GM21381 (cell line): ENCODE data around the gene GID8.
"Not testable (repeated sequence)": the region's sequence is repeated elsewhere in the genome, so short reads cannot be mapped to it uniquely, and the experiment has no call there.

Experiments
- ATAC-seq: cut with Tn5 transposase; IDR thresholded peaks from one replicate; pipeline ENCODE4 v1.9.1; 2021; ENCODE audit warnings: mild to moderate bottlenecking, moderate library complexity; ENCODE audit not compliant: unreplicated experiment

Gene GID8

DNA sequence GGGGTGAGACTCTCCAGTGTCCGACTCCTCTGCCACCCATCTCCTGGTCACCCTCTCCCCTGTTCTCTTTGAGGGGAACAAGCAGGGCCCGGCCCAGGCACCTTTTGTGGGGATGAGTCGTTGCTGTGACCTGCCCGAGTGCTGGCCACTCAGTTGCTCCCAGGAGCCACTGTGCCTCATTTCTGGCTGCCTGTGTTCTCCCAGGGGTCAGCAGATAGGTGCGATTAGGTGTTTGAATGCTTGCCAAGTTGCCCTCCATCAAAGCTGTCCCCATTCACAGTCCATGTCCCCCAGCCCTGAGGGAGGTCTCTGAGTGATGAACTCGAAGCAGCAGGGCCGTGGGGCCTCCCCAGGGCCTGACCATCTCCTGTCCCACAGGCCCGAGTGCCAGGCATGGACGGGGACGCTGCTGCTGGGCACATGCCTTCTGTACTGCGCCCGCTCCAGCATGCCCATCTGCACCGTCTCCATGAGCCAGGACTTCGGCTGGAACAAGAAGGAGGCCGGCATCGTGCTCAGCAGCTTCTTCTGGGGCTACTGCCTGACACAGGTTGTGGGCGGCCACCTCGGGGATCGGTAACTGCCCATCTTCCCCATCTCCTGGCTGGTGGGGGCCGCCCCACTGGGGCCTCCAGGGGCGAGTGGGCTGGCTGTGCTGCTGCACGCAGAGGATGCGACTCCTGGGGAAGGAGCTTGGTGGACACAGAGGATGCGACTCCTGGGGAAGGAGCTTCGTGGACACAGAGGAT lies 18.6 kb downstream of the GID8 start:
- ATAC-seq, result no peak

DNA sequence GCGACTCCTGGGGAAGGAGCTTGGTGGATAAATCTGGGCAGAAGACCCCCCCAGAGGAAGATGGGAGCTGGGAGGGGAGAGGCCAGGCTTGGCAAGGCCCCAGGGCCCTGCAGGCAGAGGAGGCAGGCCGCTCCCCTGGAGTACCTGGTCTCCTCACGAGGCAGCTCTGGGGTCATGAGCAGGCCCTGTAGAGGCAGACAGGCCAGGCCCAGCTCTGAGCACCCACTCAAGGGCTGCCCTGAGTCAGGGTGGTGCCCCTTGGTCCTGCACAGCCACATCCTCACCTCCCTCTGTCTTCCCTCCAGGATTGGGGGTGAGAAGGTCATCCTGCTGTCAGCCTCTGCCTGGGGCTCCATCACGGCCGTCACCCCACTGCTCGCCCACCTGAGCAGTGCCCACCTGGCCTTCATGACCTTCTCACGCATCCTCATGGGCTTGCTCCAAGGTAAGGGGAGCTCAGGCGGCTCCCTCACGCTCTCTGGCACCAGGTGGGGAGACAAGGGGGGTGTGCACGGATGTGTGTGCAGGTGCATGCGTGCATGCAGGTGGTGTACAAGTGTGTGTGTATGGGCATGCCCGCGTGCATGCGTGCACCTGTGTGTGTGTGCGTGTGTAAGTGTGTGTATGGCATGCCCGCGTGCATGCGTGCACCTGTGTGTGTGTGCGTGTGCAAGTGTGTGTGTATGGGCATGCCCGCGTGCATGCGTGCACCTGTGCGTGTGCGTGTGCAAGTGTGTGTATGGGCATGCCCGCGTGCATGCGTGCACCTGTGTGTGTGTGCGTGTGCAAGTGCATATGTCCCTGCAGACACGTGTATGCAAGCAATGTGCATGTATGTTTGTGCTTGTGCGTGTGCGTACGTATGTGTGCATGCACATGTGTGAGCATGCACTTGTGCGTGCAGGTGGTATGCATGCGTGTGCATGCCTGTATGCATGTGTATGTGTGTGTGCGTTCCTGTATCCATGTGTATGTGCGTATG lies 19.5 kb downstream of the GID8 start:
- no peak for ATAC-seq

DNA sequence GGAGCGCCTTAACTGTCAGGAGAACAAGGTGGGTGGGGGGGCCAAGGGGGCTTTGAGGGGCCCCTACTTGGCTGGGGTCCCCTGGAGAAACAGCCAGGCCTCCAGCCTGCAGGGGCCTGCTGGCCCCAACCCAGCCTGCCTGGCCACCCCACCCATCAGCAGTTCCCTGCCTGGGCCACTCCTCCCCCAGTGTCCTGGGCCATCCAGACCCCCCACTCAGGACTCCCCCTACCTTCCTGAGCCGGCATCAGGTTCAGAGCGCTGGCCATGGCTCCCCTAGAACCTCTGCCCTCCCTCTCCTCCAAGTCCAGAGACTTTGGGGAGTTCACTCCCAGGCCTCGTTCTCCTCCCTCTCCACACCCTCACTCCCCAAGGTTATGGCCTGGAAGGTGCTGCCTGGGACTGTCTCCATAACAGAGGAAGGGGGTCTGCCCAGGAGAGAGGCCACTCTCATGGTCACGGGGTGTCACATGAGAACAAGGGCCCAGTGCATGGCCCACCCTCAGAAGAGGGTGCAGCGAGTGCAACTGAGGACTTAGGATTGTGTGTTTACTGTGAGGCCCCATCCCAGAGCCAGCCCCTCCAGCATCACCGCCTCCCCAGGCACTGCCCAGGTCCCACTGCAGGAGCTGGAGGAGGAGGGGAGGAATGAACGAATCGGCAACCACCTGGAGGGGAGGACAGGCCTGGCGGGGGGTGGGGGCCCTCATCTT lies 20.6 kb downstream of the GID8 start:
- ATAC-seq, result no peak

DNA sequence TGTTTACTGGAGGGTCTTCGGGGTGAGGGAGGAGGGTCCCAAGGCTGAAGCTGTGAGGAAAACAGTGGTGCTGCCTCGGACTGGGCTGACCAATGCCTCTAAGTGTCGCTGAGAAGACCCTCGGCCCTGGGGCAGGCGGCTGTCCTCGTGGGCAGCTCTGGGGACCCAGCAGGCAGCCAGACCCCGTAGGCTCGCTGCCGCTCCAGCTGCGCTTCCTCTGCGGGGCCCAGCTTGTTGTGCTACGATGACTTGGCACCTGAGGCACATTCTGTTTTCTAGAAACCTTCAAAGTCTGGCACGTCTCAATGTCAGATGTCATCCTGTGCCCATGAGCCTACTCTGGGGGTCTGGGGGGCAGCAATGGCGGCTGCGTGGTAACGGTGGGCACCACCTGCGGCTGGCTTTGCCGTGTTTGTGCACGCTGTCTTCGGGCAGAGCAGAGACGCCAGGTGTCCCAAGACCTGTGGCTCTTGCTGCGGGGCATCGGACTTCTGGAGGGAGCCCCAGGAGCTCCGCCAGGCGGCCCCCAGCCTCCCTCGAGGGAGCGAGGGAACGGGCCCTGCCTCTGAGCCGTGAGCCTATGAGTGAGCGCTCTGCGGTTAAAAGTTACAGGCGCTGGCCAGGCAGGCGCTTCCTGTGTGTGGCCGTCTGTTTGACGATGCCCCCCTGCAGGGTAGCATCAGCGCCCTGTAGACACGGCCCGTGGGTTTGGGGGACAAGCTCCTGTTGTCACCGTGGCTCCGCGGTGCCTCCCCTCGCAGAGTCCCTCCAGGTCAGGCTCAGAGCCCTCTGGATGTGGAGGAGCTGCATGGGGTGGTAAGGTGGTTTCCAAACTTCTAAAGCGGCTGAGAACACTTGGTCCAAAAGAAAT lies 21.4 kb downstream of the GID8 start:
- no peak for ATAC-seq

DNA sequence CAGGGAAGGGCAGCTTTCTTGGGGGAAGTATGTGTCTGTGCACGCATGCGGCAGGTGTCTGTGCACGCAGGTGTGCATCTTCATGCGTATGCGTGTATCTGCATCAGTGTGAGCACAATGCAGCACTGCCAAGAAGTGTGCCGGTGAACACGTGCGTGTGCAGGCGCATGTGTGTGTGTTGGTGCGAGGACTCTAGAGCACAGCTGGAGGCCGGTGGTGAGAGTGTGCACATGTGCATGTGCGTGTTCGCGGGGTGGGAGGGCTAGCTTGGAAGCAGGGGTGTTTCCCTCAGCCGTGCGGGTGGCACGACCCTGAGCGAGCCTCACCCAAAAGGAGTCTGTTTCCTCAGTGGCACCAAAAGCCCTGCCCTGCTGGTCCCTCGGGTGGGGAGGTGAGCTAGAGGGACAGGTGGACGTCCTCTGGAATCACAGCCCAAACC lies 22.1 kb downstream of the GID8 start:
- no peak for ATAC-seq

DNA sequence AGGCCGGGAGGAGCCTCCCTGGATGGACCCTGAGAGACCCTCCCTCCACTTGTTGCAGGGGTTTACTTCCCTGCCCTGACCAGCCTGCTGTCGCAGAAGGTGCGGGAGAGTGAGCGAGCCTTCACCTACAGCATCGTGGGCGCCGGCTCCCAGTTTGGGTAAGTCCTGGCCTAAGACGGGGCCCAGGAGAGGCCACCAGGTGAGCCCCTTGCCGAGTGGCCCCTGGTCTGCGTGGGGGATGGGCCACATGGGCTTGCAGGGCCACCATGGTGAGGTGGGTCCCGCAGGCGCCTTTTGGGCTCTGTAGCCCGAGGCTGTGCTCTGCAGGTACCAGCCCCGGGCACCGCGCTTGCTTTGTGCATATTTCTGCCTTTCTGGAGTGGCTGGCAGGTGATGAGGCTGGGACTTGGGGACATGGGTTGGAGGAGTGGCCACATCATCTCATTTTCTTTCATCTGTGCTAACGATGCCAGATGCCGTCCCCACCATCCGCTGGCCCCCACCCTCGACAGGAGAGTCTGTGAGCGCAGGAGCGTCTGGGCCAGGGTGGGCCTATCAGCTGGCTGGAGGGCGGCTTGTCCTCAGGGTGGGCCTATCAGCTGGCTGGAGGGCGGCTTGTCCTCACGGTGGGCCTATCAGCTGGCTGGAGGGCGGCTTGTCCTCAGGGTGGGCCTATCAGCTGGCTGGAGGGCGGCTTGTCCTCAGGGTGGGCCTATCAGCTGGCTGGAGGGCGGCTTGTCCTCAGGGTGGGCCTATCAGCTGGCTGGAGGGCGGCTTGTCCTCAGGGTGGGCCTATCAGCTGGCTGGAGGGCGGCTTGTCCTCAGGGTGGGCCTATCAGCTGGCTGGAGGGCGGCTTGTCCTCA lies 22.7 kb downstream of the GID8 start:
- not testable (repeated sequence) for ATAC-seq

DNA sequence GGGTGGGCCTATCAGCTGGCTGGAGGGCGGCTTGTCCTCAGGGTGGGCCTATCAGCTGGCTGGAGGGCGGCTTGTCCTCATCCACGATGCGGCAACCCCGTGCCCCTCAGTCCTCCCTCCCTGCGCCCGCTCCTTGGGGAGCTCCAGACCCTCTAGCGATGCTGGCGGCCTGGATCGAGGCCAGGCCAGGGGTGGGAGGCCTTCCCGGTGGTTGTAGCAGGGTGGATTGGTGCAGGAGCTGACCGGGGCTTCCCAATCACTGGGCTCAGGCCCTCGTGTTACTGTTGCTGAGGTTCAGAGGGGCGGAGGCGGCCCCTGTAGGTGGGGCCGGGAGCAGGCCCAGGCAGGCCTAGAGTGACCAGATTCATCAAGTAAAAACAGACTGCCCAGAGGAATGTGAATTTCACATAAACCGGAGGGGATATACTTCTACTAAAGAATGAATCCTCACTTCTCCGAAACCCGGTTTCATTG lies 23.4 kb downstream of the GID8 start:
- no peak for ATAC-seq

DNA sequence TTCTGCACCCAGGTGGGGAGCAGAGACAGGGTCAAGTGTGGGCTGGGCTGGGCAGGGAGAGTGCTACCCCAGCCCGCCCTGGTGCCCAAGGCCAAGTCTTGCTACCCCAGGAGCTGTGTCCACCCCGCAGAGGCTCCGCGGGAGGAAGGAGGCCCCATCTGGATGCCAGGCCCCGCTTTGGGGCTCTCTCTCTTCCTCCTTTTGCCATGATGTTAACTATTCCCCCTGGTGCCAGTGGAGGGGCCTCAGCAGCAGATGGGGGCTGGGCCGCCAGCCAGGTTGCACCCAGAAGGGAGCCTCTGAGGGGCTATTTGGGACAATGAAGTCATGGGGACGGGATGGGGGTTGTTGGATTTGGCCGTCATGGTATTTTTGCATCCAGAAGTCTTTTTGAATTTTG lies 23.9 kb downstream of the GID8 start:
- no peak for ATAC-seq

DNA sequence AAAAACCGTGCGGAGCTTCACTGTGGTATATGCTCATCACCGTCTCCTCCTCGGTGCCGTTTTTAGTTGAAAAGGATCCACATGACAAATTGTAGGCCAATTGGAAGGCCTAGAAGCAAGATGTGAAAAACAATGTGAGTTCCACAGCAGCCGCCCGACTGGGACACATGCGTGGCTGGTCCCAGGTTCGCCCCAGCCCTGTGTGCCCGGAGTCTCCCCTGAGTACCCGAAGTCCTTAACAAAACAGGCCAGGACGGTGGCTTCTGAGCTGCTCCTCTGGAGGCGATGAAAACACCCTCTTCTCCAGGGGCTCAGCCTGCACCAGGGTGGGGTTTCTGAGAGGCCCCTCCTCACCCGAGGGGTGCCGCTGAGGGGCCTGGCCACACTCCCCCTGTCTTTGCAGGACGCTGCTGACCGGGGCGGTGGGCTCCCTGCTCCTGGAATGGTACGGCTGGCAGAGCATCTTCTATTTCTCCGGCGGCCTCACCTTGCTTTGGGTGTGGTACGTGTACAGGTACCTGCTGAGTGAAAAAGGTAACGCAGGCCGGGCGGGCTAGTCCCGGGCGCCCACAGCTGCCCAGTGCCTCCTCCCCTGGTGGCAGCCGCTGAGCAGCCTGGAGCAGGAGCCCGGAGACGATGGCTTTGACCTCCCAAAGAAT lies 24.4 kb downstream of the GID8 start:
- ATAC-seq, result no peak

DNA sequence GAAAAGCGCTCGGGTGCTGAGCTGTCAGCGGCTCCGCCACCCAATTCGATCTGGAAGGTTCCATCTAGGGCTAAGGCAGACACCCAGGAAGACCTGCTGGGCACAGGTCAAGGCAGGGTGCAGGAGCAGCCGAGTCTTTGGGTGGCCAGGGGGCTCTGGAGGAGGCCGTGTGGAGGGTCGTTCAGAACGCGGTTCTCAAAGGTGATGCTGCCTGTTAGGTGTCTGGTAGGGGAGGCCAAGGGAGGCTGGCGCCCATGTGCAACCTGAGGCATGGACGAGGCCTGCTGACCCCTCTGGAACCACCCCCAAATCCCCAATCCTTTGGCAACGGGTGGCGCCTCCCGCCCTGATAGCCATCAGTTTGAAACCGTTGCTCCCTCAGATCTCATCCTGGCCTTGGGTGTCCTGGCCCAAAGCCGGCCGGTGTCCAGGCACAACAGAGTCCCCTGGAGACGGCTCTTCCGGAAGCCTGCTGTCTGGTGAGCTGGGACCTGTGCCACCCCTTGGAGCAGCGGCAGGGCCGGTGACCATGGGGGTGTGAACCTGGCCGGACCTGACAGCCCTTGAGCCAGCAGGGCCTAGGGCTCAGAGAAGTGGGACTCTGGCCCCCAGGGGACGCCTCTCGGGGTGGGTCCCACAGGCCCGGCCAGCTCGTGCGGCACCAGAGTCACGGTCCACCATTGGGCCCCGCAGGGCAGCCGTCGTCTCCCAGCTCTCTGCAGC lies 25.1 kb downstream of the GID8 start:
- no peak for ATAC-seq

DNA sequence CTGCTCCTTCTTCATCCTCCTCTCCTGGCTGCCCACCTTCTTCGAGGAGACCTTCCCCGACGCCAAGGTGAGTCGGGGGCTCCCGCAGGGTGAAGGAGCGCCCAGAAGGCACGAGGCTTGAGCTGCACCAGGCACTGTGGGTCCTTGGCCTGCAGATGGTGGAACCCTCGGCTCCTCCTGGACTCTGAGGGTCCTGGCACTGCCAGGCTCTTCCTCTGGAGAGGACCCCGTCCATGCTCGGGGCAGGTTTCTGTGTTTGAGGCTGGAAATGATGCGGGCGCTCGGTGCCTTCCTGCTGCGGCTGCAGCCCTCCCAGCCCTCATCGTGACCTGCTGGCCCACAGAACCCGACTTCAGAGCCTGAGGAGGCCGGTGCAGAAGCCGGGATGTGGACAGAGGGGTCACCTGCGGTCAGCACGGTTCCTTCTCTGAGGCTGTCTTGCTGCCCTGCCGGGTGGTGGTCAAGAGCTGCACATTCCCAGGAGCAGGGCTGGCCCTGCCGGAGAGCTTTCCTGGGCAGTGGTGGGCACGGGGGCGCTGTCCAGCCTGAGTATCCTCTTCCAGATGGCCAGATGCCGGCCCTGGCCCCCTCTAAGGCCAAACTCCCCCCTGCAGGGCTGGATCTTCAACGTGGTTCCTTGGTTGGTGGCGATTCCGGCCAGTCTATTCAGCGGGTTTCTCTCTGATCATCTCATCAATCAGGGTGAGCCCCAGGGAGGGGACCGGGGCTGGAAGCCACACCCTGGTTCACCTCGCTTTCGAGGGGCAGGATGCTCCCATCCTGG lies 25.9 kb downstream of the GID8 start:
- ATAC-seq, result no peak

DNA sequence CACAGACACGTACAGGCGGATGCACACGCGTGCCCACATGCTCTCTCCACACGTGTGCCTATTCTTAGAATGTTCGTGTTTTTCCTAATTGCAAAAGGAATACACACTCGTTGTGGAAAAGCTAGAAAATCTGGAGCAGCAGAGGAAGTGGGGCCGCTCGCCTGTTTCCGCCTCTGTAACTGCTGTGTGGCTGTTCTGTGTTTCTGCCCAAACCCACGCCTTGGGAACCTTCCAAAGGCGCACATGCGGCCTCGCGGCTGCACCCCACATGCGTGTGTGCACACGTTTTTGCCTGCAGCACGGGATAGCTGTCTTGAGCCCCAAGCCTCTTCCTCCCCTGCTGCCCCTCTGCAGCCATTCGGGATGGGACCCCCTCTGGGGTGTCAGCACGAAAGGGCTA lies 26.8 kb downstream of the GID8 start:
- no peak for ATAC-seq

DNA sequence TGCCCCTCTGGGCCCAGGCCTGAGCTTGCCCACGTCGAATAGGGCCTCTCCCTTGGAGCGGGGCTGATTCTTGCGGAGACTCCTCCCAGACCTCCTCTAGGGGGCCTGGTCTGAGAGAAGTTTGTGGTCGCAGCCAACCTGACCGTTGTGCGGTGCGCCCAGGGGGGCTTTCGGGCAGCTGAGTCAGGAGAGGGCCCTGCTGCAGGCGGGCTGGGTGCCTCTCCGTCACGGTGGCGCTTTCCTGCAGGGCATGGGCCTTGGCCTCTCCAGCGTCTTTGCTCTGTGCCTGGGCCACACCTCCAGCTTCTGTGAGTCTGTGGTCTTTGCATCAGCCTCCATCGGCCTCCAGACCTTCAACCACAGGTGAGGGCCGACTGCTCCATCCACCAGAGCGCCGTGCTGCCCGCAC lies 27.4 kb downstream of the GID8 start:
- ATAC-seq, result no peak

DNA sequence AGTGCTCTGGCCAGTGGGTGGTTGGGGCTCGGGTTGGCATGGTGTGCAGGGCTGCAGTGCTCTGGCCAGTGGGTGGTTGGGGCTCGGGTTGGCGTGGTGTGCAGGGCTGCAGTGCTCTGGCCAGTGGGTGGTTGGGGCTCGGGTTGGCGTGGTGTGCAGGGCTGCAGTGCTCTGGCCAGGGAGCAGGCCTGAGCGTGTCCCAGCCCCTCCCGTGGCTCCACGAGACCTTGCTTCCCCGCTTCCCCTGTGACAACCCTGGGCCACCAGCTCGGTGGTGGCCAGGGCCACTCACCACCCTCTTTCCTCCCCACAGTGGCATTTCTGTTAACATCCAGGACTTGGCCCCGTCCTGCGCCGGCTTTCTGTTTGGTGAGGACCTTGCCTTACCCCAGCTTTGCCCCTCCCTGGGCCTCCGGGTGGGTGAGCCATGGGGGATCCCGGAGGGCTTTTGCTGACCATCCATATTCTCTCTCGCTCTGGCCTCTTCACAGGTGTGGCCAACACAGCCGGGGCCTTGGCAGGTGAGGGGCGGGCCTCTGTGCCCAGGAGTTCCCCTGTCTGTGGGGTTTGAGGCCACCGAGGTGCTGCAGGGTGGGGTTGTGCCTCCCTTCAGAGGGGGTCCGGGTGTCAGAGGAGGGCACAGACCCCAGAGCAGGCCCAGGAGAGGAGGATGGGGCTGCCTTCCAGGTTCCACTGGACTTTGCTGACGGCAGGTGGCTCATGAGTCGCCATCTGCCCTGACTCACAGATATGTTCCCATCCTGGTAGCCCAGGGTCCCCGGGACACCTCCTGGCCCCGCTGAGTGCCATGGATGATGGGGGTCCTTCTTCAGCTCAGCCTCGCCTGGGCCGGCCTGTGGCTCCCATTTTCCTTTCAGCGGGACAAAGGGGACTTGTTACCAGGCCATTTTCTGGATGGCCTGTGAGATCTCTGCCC lies 28.5 kb downstream of the GID8 start:
- ATAC-seq, result no peak

DNA sequence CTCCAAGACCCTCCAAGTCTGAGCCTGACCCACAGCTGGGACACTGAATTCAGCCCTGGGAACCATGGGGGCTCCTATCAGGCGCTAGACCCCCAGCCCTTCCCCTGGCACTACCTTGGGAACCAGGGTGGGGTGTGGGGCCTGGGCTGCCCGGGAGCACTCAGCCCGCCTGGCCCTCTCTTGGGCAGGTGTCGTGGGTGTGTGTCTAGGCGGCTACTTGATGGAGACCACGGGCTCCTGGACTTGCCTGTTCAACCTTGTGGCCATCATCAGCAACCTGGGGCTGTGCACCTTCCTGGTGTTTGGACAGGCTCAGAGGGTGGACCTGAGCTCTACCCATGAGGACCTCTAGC lies 29.2 kb downstream of the GID8 start:
- no peak for ATAC-seq

DNA sequence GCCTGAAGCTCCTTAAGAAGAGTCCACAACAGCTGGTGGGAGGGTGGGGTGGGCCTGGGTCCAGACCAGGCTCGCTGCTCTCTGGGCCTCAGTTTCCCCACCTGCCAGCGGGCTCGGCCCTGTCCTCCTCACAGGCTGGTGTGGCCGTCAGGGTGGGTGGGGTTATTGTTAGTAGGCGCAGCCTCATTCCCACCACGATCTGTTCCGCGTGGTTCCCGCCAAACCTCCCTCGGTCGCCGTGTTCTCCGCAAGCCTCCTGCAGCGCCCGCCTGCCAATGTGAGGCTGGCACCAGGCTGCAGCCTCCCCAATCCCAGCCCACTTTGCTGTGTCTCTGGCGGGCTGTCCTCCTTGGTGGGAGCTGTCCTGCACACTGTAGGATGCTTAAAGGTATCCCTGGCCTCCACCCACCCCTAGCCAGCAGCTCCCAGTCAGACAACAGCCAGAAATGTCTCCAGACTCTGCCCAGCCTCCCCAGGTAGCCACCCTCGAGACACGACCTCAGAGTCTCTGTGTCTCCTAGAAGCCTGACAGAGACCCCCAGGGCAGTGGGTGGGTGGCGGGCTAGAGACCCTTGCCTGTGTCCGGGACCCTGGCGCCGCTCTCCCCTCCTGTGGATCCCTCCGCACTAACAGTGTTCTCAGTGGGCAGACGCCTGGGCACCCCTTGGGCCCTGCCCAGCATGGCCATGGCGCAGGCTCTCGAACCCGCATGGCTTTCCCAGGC lies 29.8 kb downstream of the GID8 start:
- no peak for ATAC-seq
